ENCODE measurements around the gene ZFPM1. TPM values are rescaled to one million over a fixed set of nuclear protein-coding genes. Genes with fewer than 3 reads are reported as not detected.

The ZFPM1 gene
- total RNA-seq, 1 donor from 2014 or later = 5.5 TPM

DNA sequence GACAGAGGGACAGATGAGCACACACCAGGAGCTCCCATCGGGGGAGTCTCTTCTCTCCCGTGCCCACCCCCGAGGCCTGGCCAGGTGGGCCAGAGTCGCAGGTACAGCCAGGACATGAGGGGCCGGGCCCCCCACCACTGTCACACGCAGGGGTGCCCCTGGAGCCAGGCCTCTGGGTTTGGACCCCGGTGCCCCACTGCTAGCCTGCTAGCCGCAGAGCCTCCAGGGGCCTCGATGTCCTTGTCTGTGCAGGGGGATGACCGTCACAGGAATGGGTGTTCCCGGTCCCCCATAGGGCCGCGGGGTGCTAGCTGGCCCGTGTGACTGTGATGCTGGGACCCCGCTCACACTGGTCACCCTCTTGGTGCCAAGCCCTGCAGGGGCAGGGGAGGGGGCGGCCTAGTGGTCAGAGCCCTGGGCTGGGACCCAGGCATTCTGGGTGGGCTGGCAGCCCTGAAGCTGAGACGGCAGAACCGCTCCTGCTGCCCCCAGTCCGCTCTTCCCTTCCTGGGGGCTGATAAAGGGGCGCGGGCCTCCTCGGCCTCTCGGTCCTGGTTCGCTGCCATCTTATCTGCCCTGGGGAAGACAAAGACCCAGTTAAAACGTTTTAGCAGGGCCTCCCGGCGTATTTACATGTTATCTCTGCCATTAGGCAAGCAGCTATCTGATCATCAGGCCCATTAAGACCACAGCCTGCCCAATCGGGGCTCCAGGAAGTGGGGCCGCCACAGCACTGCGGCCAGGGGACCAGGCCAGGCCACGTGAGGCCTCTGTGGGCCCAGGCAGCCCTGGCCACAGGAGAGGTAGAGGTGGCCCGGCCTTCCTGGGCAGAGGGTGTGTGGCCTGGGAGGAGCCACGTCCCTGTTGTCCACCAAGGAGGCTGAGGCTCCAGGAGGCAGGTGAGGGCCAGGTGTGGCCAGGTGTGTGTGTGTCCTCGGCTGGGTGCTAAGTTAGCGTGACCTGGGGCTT is 59.9 kb downstream of the ZFPM1 start:
- H3K4me3 ChIP-seq = no peak overlapping the region
- no peaks in the 10 kb centered on the region for H3K4me1 ChIP-seq
- DNase-seq (ENCODE audit: low spot score in 2 of 2) = no peak
- no peaks in the 10 kb centered on the region for H3K36me3 ChIP-seq
- no peaks in the 10 kb centered on the region for H3K9me3 ChIP-seq
- H3K27ac ChIP-seq = no peak overlapping the region
- no peaks in the 10 kb centered on the region for H3K27me3 ChIP-seq
- intact Hi-C loops (cut with DNase I) = no loop called here
- TF ChIP-seq, protein P1, sequence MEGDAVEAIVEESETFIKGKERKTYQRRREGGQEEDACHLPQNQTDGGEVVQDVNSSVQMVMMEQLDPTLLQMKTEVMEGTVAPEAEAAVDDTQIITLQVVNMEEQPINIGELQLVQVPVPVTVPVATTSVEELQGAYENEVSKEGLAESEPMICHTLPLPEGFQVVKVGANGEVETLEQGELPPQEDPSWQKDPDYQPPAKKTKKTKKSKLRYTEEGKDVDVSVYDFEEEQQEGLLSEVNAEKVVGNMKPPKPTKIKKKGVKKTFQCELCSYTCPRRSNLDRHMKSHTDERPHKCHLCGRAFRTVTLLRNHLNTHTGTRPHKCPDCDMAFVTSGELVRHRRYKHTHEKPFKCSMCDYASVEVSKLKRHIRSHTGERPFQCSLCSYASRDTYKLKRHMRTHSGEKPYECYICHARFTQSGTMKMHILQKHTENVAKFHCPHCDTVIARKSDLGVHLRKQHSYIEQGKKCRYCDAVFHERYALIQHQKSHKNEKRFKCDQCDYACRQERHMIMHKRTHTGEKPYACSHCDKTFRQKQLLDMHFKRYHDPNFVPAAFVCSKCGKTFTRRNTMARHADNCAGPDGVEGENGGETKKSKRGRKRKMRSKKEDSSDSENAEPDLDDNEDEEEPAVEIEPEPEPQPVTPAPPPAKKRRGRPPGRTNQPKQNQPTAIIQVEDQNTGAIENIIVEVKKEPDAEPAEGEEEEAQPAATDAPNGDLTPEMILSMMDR (IDR thresholded peaks at IDR 0.05) = no peak

DNA sequence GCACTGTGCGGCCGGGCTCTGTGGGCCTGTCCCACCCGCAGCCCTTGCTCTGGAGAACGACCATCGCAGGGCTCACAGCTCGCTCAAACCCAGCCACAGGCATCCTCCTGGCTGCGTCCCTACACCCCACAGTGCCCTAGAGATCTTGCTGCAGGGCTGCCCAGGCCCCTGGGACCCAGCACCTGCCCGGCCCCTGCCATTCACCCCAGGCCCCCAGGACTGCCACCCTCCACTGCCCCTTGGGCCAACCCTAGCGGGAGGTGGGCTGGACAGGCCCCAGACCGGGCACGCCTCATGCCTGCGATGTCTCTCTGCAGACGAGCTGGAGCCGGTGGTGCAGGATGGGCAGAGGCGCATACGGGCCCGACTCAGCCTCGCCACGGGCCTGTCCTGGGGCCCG is 61.0 kb downstream of the ZFPM1 start:
- no peaks in the 10 kb centered on the region for H3K27me3 ChIP-seq
- no peaks in the 10 kb centered on the region for H3K9me3 ChIP-seq
- H3K36me3 ChIP-seq = no peaks in the 10 kb centered on the region
- TF ChIP-seq, protein P1 (IDR thresholded peaks at IDR 0.05) = no peak
- H3K4me3 ChIP-seq = no peak overlapping the region
- intact Hi-C loops (cut with DNase I) = no loop called here
- H3K27ac ChIP-seq = no peak overlapping the region
- no peak for DNase-seq (ENCODE audit: low spot score in 2 of 2)
- no peaks in the 10 kb centered on the region for H3K4me1 ChIP-seq

DNA sequence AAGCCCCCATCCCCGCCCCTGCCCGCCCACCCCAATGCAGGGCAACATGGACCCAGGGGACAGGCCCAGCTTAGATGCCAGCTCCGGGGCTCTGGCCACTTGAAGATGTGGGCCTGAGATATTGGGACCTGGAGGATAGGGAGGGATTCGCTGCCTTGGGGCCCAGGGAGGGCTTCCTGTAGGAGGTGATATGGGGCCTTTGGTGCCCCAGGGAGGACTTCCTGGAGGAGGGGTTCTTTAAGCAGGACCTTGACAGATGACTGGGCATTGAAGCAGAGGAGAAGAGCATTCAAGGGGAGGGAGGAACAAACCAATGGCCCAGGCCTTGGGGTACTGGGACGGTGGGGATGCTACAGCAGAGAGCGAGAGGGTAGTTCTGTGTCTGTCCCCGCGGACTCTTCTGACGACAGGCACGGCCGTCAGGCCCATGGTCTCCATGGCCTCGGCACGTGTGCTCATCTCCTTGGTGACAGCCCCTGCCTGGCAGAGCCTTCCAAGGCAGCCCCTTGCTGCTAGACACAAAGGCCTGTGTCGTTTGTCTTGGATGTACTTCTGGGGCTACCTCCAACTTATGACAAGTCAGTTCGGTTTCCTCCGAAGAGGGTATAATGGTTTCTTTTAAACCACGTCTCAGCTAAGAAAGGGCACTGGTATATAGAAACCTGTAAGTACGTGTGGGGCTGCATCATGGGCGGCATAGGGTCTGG is 61.6 kb downstream of the ZFPM1 start:
- no peak overlapping the region for H3K4me3 ChIP-seq
- no peak for DNase-seq (ENCODE audit: low spot score in 2 of 2)
- no peaks in the 10 kb centered on the region for H3K36me3 ChIP-seq
- H3K27me3 ChIP-seq = no peaks in the 10 kb centered on the region
- H3K27ac ChIP-seq = no peak overlapping the region
- no peaks in the 10 kb centered on the region for H3K4me1 ChIP-seq
- no peaks in the 10 kb centered on the region for H3K9me3 ChIP-seq
- TF ChIP-seq, protein P1 (IDR thresholded peaks at IDR 0.05) = no peak
- intact Hi-C loops (cut with DNase I) = no loop called here

DNA sequence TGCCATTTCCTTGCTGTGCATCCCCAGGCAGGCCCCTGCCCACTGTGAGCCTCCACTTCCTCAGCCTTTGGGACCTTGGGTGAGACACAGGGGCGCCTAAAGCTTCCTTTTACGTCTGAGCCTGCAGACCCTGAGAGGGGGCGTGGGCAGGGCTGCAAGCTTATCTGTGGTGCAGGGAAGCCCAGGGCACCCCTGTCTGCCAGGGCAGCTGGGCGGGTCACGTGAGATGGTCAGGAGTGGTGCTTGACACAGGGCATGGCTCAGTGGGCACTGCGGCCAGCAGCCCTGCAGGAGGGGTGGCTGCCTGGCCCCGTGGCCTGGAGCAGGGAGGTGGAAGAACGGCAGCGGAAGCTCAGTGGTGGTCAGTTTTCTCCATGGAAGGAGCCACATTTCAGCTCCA is 62.3 kb downstream of the ZFPM1 start:
- Histone ChIP-seq H3K36me3 (no peaks in the 10 kb centered on the region), H3K27ac (no peak overlapping the region), H3K4me1 (no peaks in the 10 kb centered on the region), H3K9me3 (no peaks in the 10 kb centered on the region), H3K4me3 (no peak overlapping the region), H3K27me3 (no peaks in the 10 kb centered on the region)
- intact Hi-C loops (cut with DNase I) = no loop called here
- TF ChIP-seq, protein P1 (IDR thresholded peaks at IDR 0.05) = no peak
- DNase-seq (ENCODE audit: low spot score in 2 of 2) = no peak

DNA sequence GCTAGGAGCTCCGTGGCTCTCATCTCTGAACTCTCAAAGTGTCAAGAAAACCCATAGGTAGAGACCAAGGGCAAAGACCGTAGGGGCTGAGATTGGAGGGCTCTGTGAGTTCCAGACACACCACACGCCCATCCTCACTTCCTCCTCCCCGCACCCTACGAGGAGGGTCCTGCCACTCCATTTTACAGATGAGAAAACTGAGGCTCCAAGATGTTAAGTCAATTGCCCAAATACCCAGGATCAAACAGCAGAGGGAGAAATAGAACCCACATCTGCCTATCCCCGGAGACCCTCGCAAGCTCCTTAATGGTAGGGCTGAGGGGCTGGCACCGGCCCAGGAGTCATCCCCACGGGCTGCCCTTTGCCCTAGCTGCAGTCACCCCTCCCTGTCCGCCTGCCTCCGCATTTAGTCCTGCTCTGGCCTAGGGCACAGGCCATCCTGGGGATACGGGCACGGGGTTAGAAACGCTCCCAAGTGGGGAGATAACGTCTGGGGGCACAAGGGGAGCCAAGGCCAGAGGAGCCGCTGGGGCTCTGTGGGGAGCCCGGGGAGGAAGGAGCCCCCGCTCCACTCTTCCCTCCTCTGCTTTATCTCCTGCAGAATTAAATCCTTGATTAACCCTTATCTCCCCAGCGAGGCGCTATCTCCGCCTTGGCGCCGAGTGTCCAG is 63.0 kb downstream of the ZFPM1 start:
- TF ChIP-seq, protein P1 (IDR thresholded peaks at IDR 0.05) = no peak
- Histone ChIP-seq H3K36me3 (no peaks in the 10 kb centered on the region), H3K4me3 (no peak overlapping the region), H3K4me1 (no peaks in the 10 kb centered on the region), H3K27me3 (no peaks in the 10 kb centered on the region), H3K27ac (no peak overlapping the region), H3K9me3 (no peaks in the 10 kb centered on the region)
- DNase-seq (ENCODE audit: low spot score in 2 of 2) = no peak
- intact Hi-C loops (cut with DNase I) = no loop called here

Data from ascending aorta (tissue), 2 donors.